ENCODE results near the gene CFB.

Gene CFB

GRCh38 chr6:31945507-31946369 lies at the start of gene CFB:
TSS of gene CFB (plus strand) at chr6:31946095. CDS start at chr6:31946222, 127 bp downstream.
- no peak within 1 kb of the TSS for H3K27ac ChIP-seq
- no peak for TF ChIP-seq ZFX (IDR thresholded peaks at IDR 0.05; ENCODE audit: borderline replicate concordance)
- TF ChIP-seq CTCF (IDR thresholded peaks at IDR 0.05): no peak

GRCh38 chr6:31896493-31896855 lies 49.4 kb upstream of the CFB start:
- H3K27ac ChIP-seq: peak overlapping the region; percentile 92
- no peak for TF ChIP-seq ZFX (IDR thresholded peaks at IDR 0.05; ENCODE audit: borderline replicate concordance)
- no peak for TF ChIP-seq CTCF (IDR thresholded peaks at IDR 0.05)

- H3K27ac ChIP-seq: peak overlapping the region; percentile 92
- no peak for TF ChIP-seq CTCF (IDR thresholded peaks at IDR 0.05)
- TF ChIP-seq ZFX (IDR thresholded peaks at IDR 0.05; ENCODE audit: borderline replicate concordance): no peak
Observed at GRCh38 chr6:31896856-31897611, 48.9 kb upstream of the CFB start.

GRCh38 chr6:31897612-31898382 lies 48.1 kb upstream of the CFB start, which contains the start of gene EHMT2:
TSS of gene EHMT2 (minus strand) at chr6:31897698. CDS start at chr6:31897677, 21 bp downstream.
- TF ChIP-seq CTCF (IDR thresholded peaks at IDR 0.05) (no peak), ZFX (IDR thresholded peaks at IDR 0.05; ENCODE audit: borderline replicate concordance) (no peak)
- peak within 1 kb of the TSS; percentile 92 for H3K27ac ChIP-seq

- H3K27ac ChIP-seq: peak overlapping the region; percentile 92
- no peak for TF ChIP-seq ZFX (IDR thresholded peaks at IDR 0.05; ENCODE audit: borderline replicate concordance)
- no peak for TF ChIP-seq CTCF (IDR thresholded peaks at IDR 0.05)
Observed at GRCh38 chr6:31898383-31899011, 47.4 kb upstream of the CFB start.

GRCh38 chr6:31899215-31899614 lies 46.7 kb upstream of the CFB start:
- H3K27ac ChIP-seq: peak overlapping the region; percentile 92; the same call in 1 of the 2 replicates
- TF ChIP-seq ZFX (IDR thresholded peaks at IDR 0.05; ENCODE audit: borderline replicate concordance) (no peak), CTCF (IDR thresholded peaks at IDR 0.05) (no peak)

All from 22Rv1 (cell line).